Nephron (organoid): ENCODE results near the gene SUPV3L1.
A peak's percentile ranks its signal among the peaks of the same experiment; 100 is the strongest.

ENCODE experiments used
- H3K27ac Mint-ChIP-seq, 3 experiments: 2 replicates each; pipeline ENCODE4 v1.8.0; 2020; ENCODE audit warnings: mixed read lengths in 3 of 3, mild to moderate bottlenecking in 2 of 3, moderate library complexity in 1 of 3
- H3K27me3 Mint-ChIP-seq: 2 replicates; pipeline ENCODE4 v1.8.0; 2021; ENCODE audit warnings: low read depth, mild to moderate bottlenecking, moderate library complexity, mixed read lengths
- H3K36me3 Mint-ChIP-seq: 2 replicates; pipeline ENCODE4 v1.8.0; 2020; ENCODE audit warnings: low read depth, mixed read lengths
- H3K4me1 Mint-ChIP-seq: 2 replicates; pipeline ENCODE4 v1.8.0; 2020; ENCODE audit warnings: mixed read lengths
- H3K4me3 Mint-ChIP-seq, 3 experiments: 2 replicates each; pipeline ENCODE4 v1.8.0; 2020; ENCODE audit warnings: mild to moderate bottlenecking in 3 of 3, mixed read lengths in 3 of 3, moderate library complexity in 2 of 3
- H3K9me3 Mint-ChIP-seq: 2 replicates; pipeline ENCODE4 v1.8.0; 2020; ENCODE audit warnings: mixed read lengths
- CTCF ChIP-seq, 3 experiments: fragments of 200-600 bp; sonication (generic); IDR thresholded peaks; one replicate each; pipeline ENCODE4 v1.5.0; 2021; ENCODE audit warnings: antibody characterized with exemption in 3 of 3; ENCODE audit not compliant: unreplicated experiment in 3 of 3

SUPV3L1 gene

GRCh38 chr10:69234447-69234846 lies 54.4 kb downstream of the SUPV3L1 start:
- no peak for TF ChIP-seq CTCF (IDR thresholded peaks at IDR 0.05; ENCODE audit: unreplicated experiment in 3 of 3)
- no peaks in the 10 kb centered on the region for H3K36me3 Mint-ChIP-seq
- peaks cover 19% of the 10 kb centered on the region for H3K4me1 Mint-ChIP-seq
- peaks cover 33% of the 10 kb centered on the region for H3K27me3 Mint-ChIP-seq
- no peak overlapping the region for H3K27ac Mint-ChIP-seq
- H3K4me3 Mint-ChIP-seq: no peak overlapping the region
- no peaks in the 10 kb centered on the region for H3K9me3 Mint-ChIP-seq

- peaks cover 14% of the 10 kb centered on the region for H3K4me1 Mint-ChIP-seq
Observed at GRCh38 chr10:69237528-69238159, 57.6 kb downstream of the SUPV3L1 start.

GRCh38 chr10:69239136-69239535 lies 59.1 kb downstream of the SUPV3L1 start:
- Mint-ChIP-seq H3K36me3 (no peaks in the 10 kb centered on the region), H3K27ac (peak overlapping the region in 1 of 3 experiments; percentile 51), H3K4me1 (peaks cover 5% of the 10 kb centered on the region), H3K4me3 (no peak overlapping the region), H3K9me3 (no peaks in the 10 kb centered on the region), H3K27me3 (peaks cover 15% of the 10 kb centered on the region)
- no peak for TF ChIP-seq CTCF (IDR thresholded peaks at IDR 0.05; ENCODE audit: unreplicated experiment in 3 of 3)

More at GRCh38 chr10:69237528-69238159, 57.6 kb downstream of the SUPV3L1 start:
- peak overlapping the region in 2 of 3 experiments; percentile 20 to 24 for H3K27ac Mint-ChIP-seq
- peak; percentile 89 to 94 (median 89) for TF ChIP-seq CTCF (IDR thresholded peaks at IDR 0.05; ENCODE audit: unreplicated experiment in 3 of 3)
- no peak overlapping the region for H3K4me3 Mint-ChIP-seq
- H3K9me3 Mint-ChIP-seq: no peaks in the 10 kb centered on the region
- peaks cover 20% of the 10 kb centered on the region for H3K27me3 Mint-ChIP-seq
- H3K36me3 Mint-ChIP-seq: no peaks in the 10 kb centered on the region

DNA sequence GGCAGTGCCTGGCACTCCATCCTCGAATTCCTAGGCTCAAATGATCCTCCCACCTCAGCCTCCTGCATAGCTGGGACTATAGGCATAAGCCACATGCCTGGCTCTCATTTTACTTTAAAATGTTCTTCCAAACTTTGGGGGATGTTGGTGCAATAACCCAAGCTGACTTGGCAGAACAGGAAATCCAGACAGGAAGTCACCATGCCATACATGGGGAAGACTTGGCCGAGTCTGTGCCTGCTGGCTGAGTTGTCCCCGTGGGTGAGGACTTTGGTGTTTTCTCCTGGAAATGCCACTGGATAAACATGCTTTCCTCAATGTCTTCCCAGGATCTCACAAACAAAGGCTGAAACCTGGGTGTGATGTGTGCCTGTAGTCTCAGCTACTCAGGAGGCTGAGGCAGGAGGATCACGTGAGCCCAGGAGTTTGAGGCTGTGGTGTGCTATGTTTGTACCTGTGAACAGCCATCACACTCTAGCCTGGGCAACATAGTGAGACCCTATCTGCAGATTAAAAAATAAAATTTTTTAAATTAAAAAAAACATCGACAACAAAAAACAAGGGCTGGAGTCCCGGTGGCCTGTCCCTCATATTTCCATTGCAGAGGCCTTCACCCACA lies 59.9 kb downstream of the SUPV3L1 start:
- H3K4me3 Mint-ChIP-seq: no peak overlapping the region
- H3K9me3 Mint-ChIP-seq: no peaks in the 10 kb centered on the region
- H3K4me1 Mint-ChIP-seq: peaks cover 5% of the 10 kb centered on the region
- no peak overlapping the region for H3K27ac Mint-ChIP-seq
- H3K36me3 Mint-ChIP-seq: no peaks in the 10 kb centered on the region
- H3K27me3 Mint-ChIP-seq: peaks cover 15% of the 10 kb centered on the region
- no peak for TF ChIP-seq CTCF (IDR thresholded peaks at IDR 0.05; ENCODE audit: unreplicated experiment in 3 of 3)

DNA sequence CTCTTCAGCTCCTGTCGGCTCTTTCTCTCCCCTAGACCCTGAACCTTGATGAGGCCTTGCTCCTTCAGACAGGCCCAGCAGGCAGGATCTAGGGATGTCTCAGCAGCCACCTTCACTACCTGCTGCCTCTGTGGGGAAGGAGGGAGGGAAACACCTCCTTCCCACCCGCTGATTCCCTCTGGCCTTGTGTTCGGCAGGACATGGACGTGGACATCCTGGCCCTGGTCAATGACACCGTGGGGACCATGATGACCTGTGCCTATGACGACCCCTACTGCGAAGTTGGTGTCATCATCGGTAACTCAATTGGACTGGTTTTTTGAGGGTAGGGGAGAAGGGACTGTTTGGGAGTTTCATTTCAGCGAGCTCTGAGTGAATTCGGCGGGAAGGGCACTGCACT lies 60.4 kb downstream of the SUPV3L1 start:
- peak overlapping the region in 1 of 3 experiments; percentile 24 for H3K27ac Mint-ChIP-seq
- H3K4me3 Mint-ChIP-seq: no peak overlapping the region
- no peak for TF ChIP-seq CTCF (IDR thresholded peaks at IDR 0.05; ENCODE audit: unreplicated experiment in 3 of 3)
- peaks cover 12% of the 10 kb centered on the region for H3K27me3 Mint-ChIP-seq
- H3K9me3 Mint-ChIP-seq: no peaks in the 10 kb centered on the region
- H3K4me1 Mint-ChIP-seq: peaks cover 5% of the 10 kb centered on the region
- no peaks in the 10 kb centered on the region for H3K36me3 Mint-ChIP-seq

DNA sequence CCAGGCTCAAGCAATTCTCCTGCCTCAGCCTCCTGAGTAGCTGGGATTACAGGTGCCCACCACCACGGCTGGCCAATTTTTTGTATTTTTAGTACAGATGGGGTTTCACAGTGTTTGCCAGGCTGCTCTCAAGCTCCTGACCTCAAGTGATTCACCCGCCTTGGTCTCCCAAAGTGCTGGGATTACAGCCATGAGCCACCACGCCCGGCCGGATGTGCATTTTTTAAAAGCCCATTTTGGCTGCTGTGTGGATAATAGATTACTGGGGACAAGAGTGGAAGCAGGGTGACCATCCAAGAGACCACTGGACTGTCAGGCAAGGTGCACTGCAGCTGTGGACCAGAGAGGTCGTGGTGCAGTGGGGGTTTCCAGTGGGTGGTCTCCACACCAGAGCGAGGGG lies 61.5 kb downstream of the SUPV3L1 start:
- Mint-ChIP-seq H3K9me3 (no peaks in the 10 kb centered on the region), H3K4me3 (no peak overlapping the region), H3K4me1 (peaks cover 5% of the 10 kb centered on the region), H3K36me3 (no peaks in the 10 kb centered on the region), H3K27ac (no peak overlapping the region), H3K27me3 (peaks cover 7% of the 10 kb centered on the region)
- no peak for TF ChIP-seq CTCF (IDR thresholded peaks at IDR 0.05; ENCODE audit: unreplicated experiment in 3 of 3)
